WTC11 (cell line): ENCODE results near the gene CDK6. TPM values are rescaled to one million over a fixed set of nuclear protein-coding genes. Genes with fewer than 3 reads are reported as not detected.

Experiments used
- ATAC-seq: fragments of 200-7000 bp; cut with Tn5 transposase; 2 replicates; pipeline ENCODE4 v1.10.0; 2021; ENCODE audit warnings: mild to moderate bottlenecking, moderate library complexity
- CTCF ChIA-PET: fragments of 300-600 bp; sonication (Branson Sonifier 250); formaldehyde crosslinking; loops from one replicate; lab custom pipeline; 2021; ENCODE audit warnings: antibody characterized with exemption; lab: Charles Lee
- POLR2A ChIA-PET: fragments of 350-600 bp; sonication (Branson Sonifier 250); formaldehyde crosslinking; loops from one replicate; lab custom pipeline; 2021; ENCODE audit warnings: antibody characterized with exemption; lab: Charles Lee
- DNase-seq: peaks from one replicate; pipeline ENCODE4 v3.0.0; 2021; ENCODE audit warnings: low spot score
- H3K27ac Mint-ChIP-seq: 2 replicates; pipeline ENCODE4 v1.8.0; 2021; ENCODE audit warnings: mixed read lengths
- H3K27me3 Mint-ChIP-seq: 2 replicates; pipeline ENCODE4 v1.8.0; 2021; ENCODE audit warnings: low read depth, mild to moderate bottlenecking, moderate library complexity, mixed read lengths
- H3K36me3 Mint-ChIP-seq: 2 replicates; pipeline ENCODE4 v1.8.0; 2021; ENCODE audit warnings: mixed read lengths
- H3K4me1 Mint-ChIP-seq: 2 replicates; pipeline ENCODE4 v1.8.0; 2022; ENCODE audit warnings: mixed read lengths
- H3K4me3 Mint-ChIP-seq: 2 replicates; pipeline ENCODE4 v1.8.0; 2021; ENCODE audit warnings: mild to moderate bottlenecking, moderate library complexity, mixed read lengths
- H3K9me3 Mint-ChIP-seq: 2 replicates; pipeline ENCODE4 v1.8.0; 2021; ENCODE audit warnings: mixed read lengths
- JUN ChIP-seq: sonication (generic); formaldehyde crosslinking; IDR thresholded peaks from 2 replicates; pipeline ENCODE4 v1.8.0; 2023; ENCODE audit warnings: mild to moderate bottlenecking, missing genetic modification reagents
- NFE2L1 ChIP-seq: sonication (generic); formaldehyde crosslinking; IDR thresholded peaks from 2 replicates; pipeline ENCODE4 v1.8.1; 2023; ENCODE audit warnings: missing genetic modification reagents
- NFYB ChIP-seq: sonication (generic); formaldehyde crosslinking; conservative IDR thresholded peaks from 2 replicates; pipeline ENCODE4 v1.8.0; 2022; ENCODE audit warnings: low read depth, missing genetic modification reagents
- NR2C2 ChIP-seq: sonication (generic); formaldehyde crosslinking; IDR thresholded peaks from 2 replicates; pipeline ENCODE4 v1.8.0; 2022; ENCODE audit warnings: mild to moderate bottlenecking, missing genetic modification reagents
- PRRX2 ChIP-seq: fragments of 250-450 bp; sonication (Bioruptor Pico); IDR thresholded peaks from 2 replicates; pipeline ENCODE4 v1.8.0; 2021; ENCODE audit warnings: mild to moderate bottlenecking
- TEAD4 ChIP-seq: sonication (generic); formaldehyde crosslinking; IDR thresholded peaks from 2 replicates; pipeline ENCODE4 v1.8.0; 2022; ENCODE audit warnings: mild to moderate bottlenecking, missing genetic modification reagents
- TP53 ChIP-seq: sonication (generic); formaldehyde crosslinking; IDR thresholded peaks from 2 replicates; pipeline ENCODE4 v1.8.1; 2023; ENCODE audit warnings: mild to moderate bottlenecking, missing genetic modification reagents
- ZNF138 ChIP-seq: sonication (generic); formaldehyde crosslinking; conservative IDR thresholded peaks from 2 replicates; pipeline ENCODE4 v1.8.1; 2022; ENCODE audit warnings: mild to moderate bottlenecking, moderate library complexity, missing genetic modification reagents
- ZNF219 ChIP-seq: sonication (generic); formaldehyde crosslinking; IDR thresholded peaks from 2 replicates; pipeline ENCODE4 v1.8.0; 2023; ENCODE audit warnings: missing genetic modification reagents, mild to moderate bottlenecking, borderline replicate concordance
- ZNF232 ChIP-seq: sonication (generic); formaldehyde crosslinking; IDR thresholded peaks from 2 replicates; pipeline ENCODE4 v1.8.0; 2022; ENCODE audit warnings: mild to moderate bottlenecking, missing genetic modification reagents
- ZNF263 ChIP-seq: sonication (generic); formaldehyde crosslinking; IDR thresholded peaks from 2 replicates; pipeline ENCODE4 v1.8.1; 2022; ENCODE audit warnings: low read depth, mild to moderate bottlenecking, moderate library complexity, missing genetic modification reagents
- ZNF317 ChIP-seq: sonication (generic); formaldehyde crosslinking; IDR thresholded peaks from 2 replicates; pipeline ENCODE4 v1.8.1; 2023; ENCODE audit warnings: low read depth, mild to moderate bottlenecking, moderate library complexity, missing genetic modification reagents, borderline replicate concordance
- ZNF423 ChIP-seq: fragments of 250-450 bp; sonication (Bioruptor Pico); IDR thresholded peaks from 2 replicates; pipeline ENCODE4 v2.1.2; 2022; ENCODE audit warnings: mild to moderate bottlenecking, moderate library complexity
- total RNA-seq: library from RNA; stranded (reverse); gene quantifications from 3 replicates; pipeline ENCODE4 v1.2.3, GENCODE V29; 2021
- TF ChIP-seq, protein P1 (sequence below): fragments of 250-450 bp; sonication (Bioruptor Pico); IDR thresholded peaks from 2 replicates; pipeline ENCODE4 v1.9.0; 2021; ENCODE audit warnings: moderate library complexity, mild to moderate bottlenecking, inconsistent platforms, borderline replicate concordance
- TF ChIP-seq, protein P2 (sequence below): sonication (generic); formaldehyde crosslinking; conservative IDR thresholded peaks from 2 replicates; pipeline ENCODE4 v1.8.1; 2023; ENCODE audit warnings: mild to moderate bottlenecking, low read depth, missing genetic modification reagents, moderate library complexity
- TF ChIP-seq, protein P3 (sequence below): sonication (generic); formaldehyde crosslinking; IDR thresholded peaks from 2 replicates; pipeline ENCODE4 v1.8.1; 2022; ENCODE audit warnings: missing genetic modification reagents, borderline replicate concordance
- TF ChIP-seq, protein P4 (sequence below): sonication (generic); formaldehyde crosslinking; IDR thresholded peaks from 2 replicates; pipeline ENCODE4 v1.8.1; 2023; ENCODE audit warnings: mild to moderate bottlenecking, missing genetic modification reagents, moderate library complexity
- TF ChIP-seq, protein P5 (sequence below): sonication (generic); formaldehyde crosslinking; IDR thresholded peaks from 2 replicates; pipeline ENCODE4 v1.8.1; 2023; ENCODE audit warnings: mild to moderate bottlenecking, missing genetic modification reagents
- TF ChIP-seq, protein P6 (sequence below): fragments of 250-450 bp; sonication (Bioruptor Pico); IDR thresholded peaks from 2 replicates; pipeline ENCODE4 v1.9.0; 2021; ENCODE audit warnings: mild to moderate bottlenecking, borderline replicate concordance
- TF ChIP-seq, protein P7 (sequence below): sonication (generic); formaldehyde crosslinking; IDR thresholded peaks from 2 replicates; pipeline ENCODE4 v1.8.1; 2023; ENCODE audit warnings: mild to moderate bottlenecking, missing genetic modification reagents, moderate library complexity
- TF ChIP-seq, protein P8 (sequence below): sonication (generic); formaldehyde crosslinking; IDR thresholded peaks from 2 replicates; pipeline ENCODE4 v1.8.0; 2022; ENCODE audit warnings: mild to moderate bottlenecking, missing genetic modification reagents

The CDK6 gene
- total RNA-seq, 1 experiment from 2014 or later = 47.2 TPM

DNA sequence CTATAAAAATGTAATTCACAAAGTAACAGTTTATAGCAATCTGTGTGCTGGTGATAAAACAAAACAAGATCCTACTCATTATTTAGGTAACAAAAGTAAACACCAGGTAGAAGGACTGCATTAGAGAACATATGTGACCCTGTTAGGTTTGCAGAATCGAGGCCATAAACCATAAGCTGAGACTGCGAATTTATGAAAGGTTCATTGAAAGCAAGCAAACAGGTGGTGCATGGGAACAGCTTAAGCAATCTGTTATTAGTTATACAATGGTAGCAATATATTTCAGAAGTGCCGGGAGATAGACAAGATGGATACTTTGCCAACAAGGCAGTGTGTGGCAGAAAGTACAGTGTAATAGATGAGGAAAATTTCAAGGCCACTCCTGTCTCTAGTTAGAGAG, 222.7 kb downstream of the CDK6 start:
- ChIA-PET CTCF (no interaction called here), POLR2A (no interaction called here)
- no peak for DNase-seq
- no peaks in the 10 kb centered on the region for H3K27me3 Mint-ChIP-seq
- no peak for TF ChIP-seq TP53 (CRISPR knock-in tag)
- no peak for TF ChIP-seq TEAD4
- TF ChIP-seq, protein P1, sequence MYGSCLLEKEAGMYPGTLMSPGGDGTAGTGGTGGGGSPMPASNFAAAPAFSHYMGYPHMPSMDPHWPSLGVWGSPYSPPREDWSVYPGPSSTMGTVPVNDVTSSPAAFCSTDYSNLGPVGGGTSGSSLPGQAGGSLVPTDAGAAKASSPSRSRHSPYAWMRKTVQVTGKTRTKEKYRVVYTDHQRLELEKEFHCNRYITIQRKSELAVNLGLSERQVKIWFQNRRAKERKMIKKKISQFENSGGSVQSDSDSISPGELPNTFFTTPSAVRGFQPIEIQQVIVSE = no peak
- no peak for TF ChIP-seq ZNF263 (CRISPR knock-in tag)
- TF ChIP-seq, protein P2, sequence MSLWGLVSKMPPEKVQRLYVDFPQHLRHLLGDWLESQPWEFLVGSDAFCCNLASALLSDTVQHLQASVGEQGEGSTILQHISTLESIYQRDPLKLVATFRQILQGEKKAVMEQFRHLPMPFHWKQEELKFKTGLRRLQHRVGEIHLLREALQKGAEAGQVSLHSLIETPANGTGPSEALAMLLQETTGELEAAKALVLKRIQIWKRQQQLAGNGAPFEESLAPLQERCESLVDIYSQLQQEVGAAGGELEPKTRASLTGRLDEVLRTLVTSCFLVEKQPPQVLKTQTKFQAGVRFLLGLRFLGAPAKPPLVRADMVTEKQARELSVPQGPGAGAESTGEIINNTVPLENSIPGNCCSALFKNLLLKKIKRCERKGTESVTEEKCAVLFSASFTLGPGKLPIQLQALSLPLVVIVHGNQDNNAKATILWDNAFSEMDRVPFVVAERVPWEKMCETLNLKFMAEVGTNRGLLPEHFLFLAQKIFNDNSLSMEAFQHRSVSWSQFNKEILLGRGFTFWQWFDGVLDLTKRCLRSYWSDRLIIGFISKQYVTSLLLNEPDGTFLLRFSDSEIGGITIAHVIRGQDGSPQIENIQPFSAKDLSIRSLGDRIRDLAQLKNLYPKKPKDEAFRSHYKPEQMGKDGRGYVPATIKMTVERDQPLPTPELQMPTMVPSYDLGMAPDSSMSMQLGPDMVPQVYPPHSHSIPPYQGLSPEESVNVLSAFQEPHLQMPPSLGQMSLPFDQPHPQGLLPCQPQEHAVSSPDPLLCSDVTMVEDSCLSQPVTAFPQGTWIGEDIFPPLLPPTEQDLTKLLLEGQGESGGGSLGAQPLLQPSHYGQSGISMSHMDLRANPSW (CRISPR knock-in tag) = no peak
- TF ChIP-seq ZNF317 (CRISPR knock-in tag) = no peak
- no peak for TF ChIP-seq NR2C2 (CRISPR knock-in tag)
- TF ChIP-seq ZNF138 = no peak
- no peak for TF ChIP-seq NFE2L1 (CRISPR knock-in tag)
- TF ChIP-seq, protein P3, sequence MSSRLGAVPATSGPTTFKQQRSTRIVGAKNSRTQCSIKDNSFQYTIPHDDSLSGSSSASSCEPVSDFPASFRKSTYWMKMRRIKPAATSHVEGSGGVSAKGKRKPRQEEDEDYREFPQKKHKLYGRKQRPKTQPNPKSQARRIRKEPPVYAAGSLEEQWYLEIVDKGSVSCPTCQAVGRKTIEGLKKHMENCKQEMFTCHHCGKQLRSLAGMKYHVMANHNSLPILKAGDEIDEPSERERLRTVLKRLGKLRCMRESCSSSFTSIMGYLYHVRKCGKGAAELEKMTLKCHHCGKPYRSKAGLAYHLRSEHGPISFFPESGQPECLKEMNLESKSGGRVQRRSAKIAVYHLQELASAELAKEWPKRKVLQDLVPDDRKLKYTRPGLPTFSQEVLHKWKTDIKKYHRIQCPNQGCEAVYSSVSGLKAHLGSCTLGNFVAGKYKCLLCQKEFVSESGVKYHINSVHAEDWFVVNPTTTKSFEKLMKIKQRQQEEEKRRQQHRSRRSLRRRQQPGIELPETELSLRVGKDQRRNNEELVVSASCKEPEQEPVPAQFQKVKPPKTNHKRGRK (CRISPR knock-in tag) = no peak
- TF ChIP-seq, protein P4, sequence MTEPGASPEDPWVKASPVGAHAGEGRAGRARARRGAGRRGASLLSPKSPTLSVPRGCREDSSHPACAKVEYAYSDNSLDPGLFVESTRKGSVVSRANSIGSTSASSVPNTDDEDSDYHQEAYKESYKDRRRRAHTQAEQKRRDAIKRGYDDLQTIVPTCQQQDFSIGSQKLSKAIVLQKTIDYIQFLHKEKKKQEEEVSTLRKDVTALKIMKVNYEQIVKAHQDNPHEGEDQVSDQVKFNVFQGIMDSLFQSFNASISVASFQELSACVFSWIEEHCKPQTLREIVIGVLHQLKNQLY (CRISPR knock-in tag) = no peak
- TF ChIP-seq ZNF423 (CRISPR knock-in tag) = no peak
- TF ChIP-seq, protein P5, sequence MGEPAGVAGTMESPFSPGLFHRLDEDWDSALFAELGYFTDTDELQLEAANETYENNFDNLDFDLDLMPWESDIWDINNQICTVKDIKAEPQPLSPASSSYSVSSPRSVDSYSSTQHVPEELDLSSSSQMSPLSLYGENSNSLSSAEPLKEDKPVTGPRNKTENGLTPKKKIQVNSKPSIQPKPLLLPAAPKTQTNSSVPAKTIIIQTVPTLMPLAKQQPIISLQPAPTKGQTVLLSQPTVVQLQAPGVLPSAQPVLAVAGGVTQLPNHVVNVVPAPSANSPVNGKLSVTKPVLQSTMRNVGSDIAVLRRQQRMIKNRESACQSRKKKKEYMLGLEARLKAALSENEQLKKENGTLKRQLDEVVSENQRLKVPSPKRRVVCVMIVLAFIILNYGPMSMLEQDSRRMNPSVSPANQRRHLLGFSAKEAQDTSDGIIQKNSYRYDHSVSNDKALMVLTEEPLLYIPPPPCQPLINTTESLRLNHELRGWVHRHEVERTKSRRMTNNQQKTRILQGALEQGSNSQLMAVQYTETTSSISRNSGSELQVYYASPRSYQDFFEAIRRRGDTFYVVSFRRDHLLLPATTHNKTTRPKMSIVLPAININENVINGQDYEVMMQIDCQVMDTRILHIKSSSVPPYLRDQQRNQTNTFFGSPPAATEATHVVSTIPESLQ = no peak
- H3K9me3 Mint-ChIP-seq = no peaks in the 10 kb centered on the region
- H3K27ac Mint-ChIP-seq = no peak overlapping the region; the same call in 1 of the 2 replicates
- no peak for ATAC-seq
- no peak overlapping the region for H3K4me3 Mint-ChIP-seq
- 0 out of 2 replicates have a peak, but pooled peaks cover 2% of the 10 kb centered on the region for H3K36me3 Mint-ChIP-seq
- peaks cover 13% of the 10 kb centered on the region for H3K4me1 Mint-ChIP-seq

DNA sequence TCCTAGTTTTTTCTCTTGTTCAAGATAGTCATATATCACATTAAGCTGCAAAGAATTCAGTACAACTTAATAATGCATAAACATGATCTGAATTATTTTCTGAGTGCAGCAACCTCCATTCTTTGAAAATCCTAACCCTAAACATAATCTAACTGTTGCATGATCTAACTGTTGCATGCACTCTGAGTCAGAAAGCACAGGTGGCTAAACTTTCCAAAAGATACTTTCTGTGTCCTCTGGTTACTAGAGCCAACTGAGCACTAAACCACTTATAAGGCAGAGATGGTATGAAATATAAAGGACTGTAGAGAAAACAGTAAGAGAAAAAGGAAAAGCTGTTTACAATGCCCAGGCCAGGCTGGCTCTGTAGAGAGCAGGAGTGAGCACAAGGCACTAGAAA, 223.2 kb downstream of the CDK6 start:
- CTCF ChIA-PET = no interaction called here
- Mint-ChIP-seq H3K27me3 (no peaks in the 10 kb centered on the region; the same call in 1 of the 2 replicates), H3K4me1 (peaks cover 14% of the 10 kb centered on the region), H3K36me3 (0 out of 2 replicates have a peak, but pooled peaks cover 2% of the 10 kb centered on the region), H3K27ac (no peak overlapping the region), H3K4me3 (no peak overlapping the region), H3K9me3 (no peaks in the 10 kb centered on the region)
- POLR2A ChIA-PET = no interaction called here
- DNase-seq (no peak), ATAC-seq (no peak)
- TF ChIP-seq, protein P3 (CRISPR knock-in tag) = no peak
- TF ChIP-seq, protein P6, sequence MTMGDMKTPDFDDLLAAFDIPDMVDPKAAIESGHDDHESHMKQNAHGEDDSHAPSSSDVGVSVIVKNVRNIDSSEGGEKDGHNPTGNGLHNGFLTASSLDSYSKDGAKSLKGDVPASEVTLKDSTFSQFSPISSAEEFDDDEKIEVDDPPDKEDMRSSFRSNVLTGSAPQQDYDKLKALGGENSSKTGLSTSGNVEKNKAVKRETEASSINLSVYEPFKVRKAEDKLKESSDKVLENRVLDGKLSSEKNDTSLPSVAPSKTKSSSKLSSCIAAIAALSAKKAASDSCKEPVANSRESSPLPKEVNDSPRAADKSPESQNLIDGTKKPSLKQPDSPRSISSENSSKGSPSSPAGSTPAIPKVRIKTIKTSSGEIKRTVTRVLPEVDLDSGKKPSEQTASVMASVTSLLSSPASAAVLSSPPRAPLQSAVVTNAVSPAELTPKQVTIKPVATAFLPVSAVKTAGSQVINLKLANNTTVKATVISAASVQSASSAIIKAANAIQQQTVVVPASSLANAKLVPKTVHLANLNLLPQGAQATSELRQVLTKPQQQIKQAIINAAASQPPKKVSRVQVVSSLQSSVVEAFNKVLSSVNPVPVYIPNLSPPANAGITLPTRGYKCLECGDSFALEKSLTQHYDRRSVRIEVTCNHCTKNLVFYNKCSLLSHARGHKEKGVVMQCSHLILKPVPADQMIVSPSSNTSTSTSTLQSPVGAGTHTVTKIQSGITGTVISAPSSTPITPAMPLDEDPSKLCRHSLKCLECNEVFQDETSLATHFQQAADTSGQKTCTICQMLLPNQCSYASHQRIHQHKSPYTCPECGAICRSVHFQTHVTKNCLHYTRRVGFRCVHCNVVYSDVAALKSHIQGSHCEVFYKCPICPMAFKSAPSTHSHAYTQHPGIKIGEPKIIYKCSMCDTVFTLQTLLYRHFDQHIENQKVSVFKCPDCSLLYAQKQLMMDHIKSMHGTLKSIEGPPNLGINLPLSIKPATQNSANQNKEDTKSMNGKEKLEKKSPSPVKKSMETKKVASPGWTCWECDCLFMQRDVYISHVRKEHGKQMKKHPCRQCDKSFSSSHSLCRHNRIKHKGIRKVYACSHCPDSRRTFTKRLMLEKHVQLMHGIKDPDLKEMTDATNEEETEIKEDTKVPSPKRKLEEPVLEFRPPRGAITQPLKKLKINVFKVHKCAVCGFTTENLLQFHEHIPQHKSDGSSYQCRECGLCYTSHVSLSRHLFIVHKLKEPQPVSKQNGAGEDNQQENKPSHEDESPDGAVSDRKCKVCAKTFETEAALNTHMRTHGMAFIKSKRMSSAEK = no peak
- TF ChIP-seq NFYB (CRISPR knock-in tag) (no peak), ZNF219 (CRISPR knock-in tag) (no peak), PRRX2 (CRISPR knock-in tag) (no peak), ZNF232 (no peak), JUN (CRISPR knock-in tag) (no peak)
- TF ChIP-seq, protein P7, sequence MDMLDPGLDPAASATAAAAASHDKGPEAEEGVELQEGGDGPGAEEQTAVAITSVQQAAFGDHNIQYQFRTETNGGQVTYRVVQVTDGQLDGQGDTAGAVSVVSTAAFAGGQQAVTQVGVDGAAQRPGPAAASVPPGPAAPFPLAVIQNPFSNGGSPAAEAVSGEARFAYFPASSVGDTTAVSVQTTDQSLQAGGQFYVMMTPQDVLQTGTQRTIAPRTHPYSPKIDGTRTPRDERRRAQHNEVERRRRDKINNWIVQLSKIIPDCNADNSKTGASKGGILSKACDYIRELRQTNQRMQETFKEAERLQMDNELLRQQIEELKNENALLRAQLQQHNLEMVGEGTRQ (CRISPR knock-in tag) = no peak
- TF ChIP-seq, protein P8, sequence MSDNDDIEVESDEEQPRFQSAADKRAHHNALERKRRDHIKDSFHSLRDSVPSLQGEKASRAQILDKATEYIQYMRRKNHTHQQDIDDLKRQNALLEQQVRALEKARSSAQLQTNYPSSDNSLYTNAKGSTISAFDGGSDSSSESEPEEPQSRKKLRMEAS (CRISPR knock-in tag) = no peak
